Heart left ventricle (tissue), 13 donors: ENCODE data around the gene WNT5A.

Source experiments
- POLR2A ChIP-seq, 2 donors: fragments of 450-650 bp; IDR thresholded peaks; one replicate each; pipeline ENCODE4 v1.6.1; 2017; ENCODE audit warnings: antibody characterized with exemption in 2 of 2, mild to moderate bottlenecking in 2 of 2, moderate library complexity in 2 of 2
- TF ChIP-seq, protein P1 (sequence below), 12 donors: fragments of 200-600 bp; sonication (generic) in 4 of 12; IDR thresholded peaks; one replicate each; pipeline versions ENCODE4 v1.5.0 to v1.8.0; 2018 to 2022; ENCODE audit warnings: antibody characterized with exemption in 12 of 12, mild to moderate bottlenecking in 5 of 12
- donor health status: ischemic (EF 13 %, LVEDD 7.1; RV severe dilation, severe dysfunction).
- donor health status: DM: no; HTN: yes; CAD: no.
- donor health status: DM: no; HTN: no; CAD: no.
- donor health status: ischemic (EF 25% LVEDD 6.9; RV normal size, moderate dysfunction).
- donor health status: ischemic (EF 25% LVEDD 5.7; RV mildly dilated, moderate dysfunction).
- donor health status: ischemic (EF 35%, LVEDD 5.7; RV mildly dilated, moderate dysfunction).
- donor health status: nonischemic (EF 11% LVEDD 7.7; RV severe dilation, severe dysfunction).
- donor health status: DM: yes; HTN: yes; CAD: no.
- donor health status: PGD.
- donor health status: ischemic (EF 29% LVEDD 5.4; RV normal size, mild dysfunction).
- donor health status: nonischemic (EF 23%, LVEDD 6.1; RV moderate dilation, normal function).

DNA sequence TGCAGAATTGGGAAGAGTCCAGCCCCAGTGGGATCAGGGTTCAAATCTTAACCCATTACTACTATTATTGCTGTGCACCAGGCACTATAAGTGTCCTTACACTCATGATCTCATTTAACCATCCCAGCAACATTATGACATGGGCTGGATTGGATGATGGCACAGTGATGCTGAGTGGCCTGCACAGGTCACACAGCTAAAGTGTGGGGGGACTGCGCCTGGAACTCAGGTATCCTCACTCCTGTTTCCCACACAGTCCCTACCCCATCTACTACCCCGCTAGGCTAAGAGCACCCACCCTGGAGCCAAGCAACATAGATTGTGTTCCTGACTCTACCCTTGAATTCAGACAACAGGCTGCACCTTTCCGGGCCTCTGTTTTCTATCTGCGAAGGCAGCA is 16.0 kb downstream of the WNT5A start:
- TF ChIP-seq, protein P1, sequence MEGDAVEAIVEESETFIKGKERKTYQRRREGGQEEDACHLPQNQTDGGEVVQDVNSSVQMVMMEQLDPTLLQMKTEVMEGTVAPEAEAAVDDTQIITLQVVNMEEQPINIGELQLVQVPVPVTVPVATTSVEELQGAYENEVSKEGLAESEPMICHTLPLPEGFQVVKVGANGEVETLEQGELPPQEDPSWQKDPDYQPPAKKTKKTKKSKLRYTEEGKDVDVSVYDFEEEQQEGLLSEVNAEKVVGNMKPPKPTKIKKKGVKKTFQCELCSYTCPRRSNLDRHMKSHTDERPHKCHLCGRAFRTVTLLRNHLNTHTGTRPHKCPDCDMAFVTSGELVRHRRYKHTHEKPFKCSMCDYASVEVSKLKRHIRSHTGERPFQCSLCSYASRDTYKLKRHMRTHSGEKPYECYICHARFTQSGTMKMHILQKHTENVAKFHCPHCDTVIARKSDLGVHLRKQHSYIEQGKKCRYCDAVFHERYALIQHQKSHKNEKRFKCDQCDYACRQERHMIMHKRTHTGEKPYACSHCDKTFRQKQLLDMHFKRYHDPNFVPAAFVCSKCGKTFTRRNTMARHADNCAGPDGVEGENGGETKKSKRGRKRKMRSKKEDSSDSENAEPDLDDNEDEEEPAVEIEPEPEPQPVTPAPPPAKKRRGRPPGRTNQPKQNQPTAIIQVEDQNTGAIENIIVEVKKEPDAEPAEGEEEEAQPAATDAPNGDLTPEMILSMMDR (IDR thresholded peaks at IDR 0.05) = no peak
- no peak for TF ChIP-seq POLR2A (IDR thresholded peaks at IDR 0.05)
